Calu3 (cell line): ENCODE results near the gene ZNF205. TPM values are rescaled to one million over a fixed set of nuclear protein-coding genes. Genes with fewer than 3 reads are reported as not detected.
"Not testable (repeated sequence)": the region's sequence is repeated elsewhere in the genome, so short reads cannot be mapped to it uniquely, and the experiment has no call there.

Experiments
- BruUV-seq: library from RNA; stranded (reverse); fragments of 400-500 nt; replicated peaks from 2 replicates; lab custom pipeline; 2021; lab: Mats Ljungman, UMichigan
- CTCF ChIA-PET: fragments of 300-600 bp; sonication (Branson Sonifier 250); formaldehyde crosslinking; loops from one replicate; lab custom pipeline; 2022; ENCODE audit warnings: antibody characterized with exemption; lab: Charles Lee
- DNase-seq: peaks from one replicate; pipeline ENCODE4 v3.0.0; 2022
- H3K27ac Mint-ChIP-seq: one replicate; pipeline ENCODE4 v1.8.0; 2022; ENCODE audit warnings: mixed read lengths; ENCODE audit not compliant: unreplicated experiment
- H3K27me3 Mint-ChIP-seq: one replicate; pipeline ENCODE4 v1.8.0; 2022; ENCODE audit warnings: mixed read lengths; ENCODE audit not compliant: unreplicated experiment
- H3K36me3 Mint-ChIP-seq: one replicate; pipeline ENCODE4 v1.8.0; 2022; ENCODE audit warnings: mild to moderate bottlenecking, moderate library complexity, mixed read lengths; ENCODE audit not compliant: insufficient read depth, unreplicated experiment
- H3K4me1 Mint-ChIP-seq: one replicate; pipeline ENCODE4 v1.8.0; 2022; ENCODE audit warnings: mild to moderate bottlenecking, low read depth, mixed read lengths; ENCODE audit not compliant: unreplicated experiment
- H3K4me3 Mint-ChIP-seq: one replicate; pipeline ENCODE4 v1.8.0; 2022; ENCODE audit warnings: mild to moderate bottlenecking, low read depth, moderate library complexity, mixed read lengths; ENCODE audit not compliant: unreplicated experiment
- H3K9me3 Mint-ChIP-seq: one replicate; pipeline ENCODE4 v1.8.0; 2022; ENCODE audit warnings: low read depth, mixed read lengths; ENCODE audit not compliant: unreplicated experiment
- intact Hi-C: fragments of 100-400 bp; cut with micrococcal nuclease; formaldehyde crosslinking; loops from one replicate; pipeline ENCODE4 v1.10.0; 2022; ENCODE audit not compliant: unreplicated experiment
- total RNA-seq: library from RNA; stranded (reverse); gene quantifications from 2 replicates; pipeline ENCODE4 v1.2.3, GENCODE V29; 2022
- TF ChIP-seq, protein P1 (sequence below): fragments of 200-600 bp; IDR thresholded peaks from one replicate; pipeline ENCODE4 v1.8.0; 2022; ENCODE audit warnings: antibody characterized with exemption; ENCODE audit not compliant: unreplicated experiment

The ZNF205 gene
- total RNA-seq, 1 experiment from 2014 or later, result 17.2 TPM

GRCh38 chr16:3138823-3139426, 26.5 kb downstream of the ZNF205 start:
- H3K36me3 Mint-ChIP-seq, result peaks cover 37% of the 10 kb centered on the region
- BruUV-seq, result no TSS peak
- intact Hi-C loops, result no loop called here
- H3K9me3 Mint-ChIP-seq, result no peaks in the 10 kb centered on the region
- no peak for DNase-seq
- TF ChIP-seq, protein P1, sequence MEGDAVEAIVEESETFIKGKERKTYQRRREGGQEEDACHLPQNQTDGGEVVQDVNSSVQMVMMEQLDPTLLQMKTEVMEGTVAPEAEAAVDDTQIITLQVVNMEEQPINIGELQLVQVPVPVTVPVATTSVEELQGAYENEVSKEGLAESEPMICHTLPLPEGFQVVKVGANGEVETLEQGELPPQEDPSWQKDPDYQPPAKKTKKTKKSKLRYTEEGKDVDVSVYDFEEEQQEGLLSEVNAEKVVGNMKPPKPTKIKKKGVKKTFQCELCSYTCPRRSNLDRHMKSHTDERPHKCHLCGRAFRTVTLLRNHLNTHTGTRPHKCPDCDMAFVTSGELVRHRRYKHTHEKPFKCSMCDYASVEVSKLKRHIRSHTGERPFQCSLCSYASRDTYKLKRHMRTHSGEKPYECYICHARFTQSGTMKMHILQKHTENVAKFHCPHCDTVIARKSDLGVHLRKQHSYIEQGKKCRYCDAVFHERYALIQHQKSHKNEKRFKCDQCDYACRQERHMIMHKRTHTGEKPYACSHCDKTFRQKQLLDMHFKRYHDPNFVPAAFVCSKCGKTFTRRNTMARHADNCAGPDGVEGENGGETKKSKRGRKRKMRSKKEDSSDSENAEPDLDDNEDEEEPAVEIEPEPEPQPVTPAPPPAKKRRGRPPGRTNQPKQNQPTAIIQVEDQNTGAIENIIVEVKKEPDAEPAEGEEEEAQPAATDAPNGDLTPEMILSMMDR, result no peak
- H3K27me3 Mint-ChIP-seq, result peaks cover 7% of the 10 kb centered on the region
- H3K27ac Mint-ChIP-seq, result no peak overlapping the region
- H3K4me1 Mint-ChIP-seq, result peaks cover 8% of the 10 kb centered on the region
- H3K4me3 Mint-ChIP-seq, result no peak overlapping the region
- CTCF ChIA-PET, result interaction anchor here (2.2 kb wide), 1 partner anchor 11 kb away, joined by 5 read pairs; no protein-coding TSS in a partner anchor

- H3K4me1 Mint-ChIP-seq, H3K4me3 Mint-ChIP-seq, BruUV-seq, H3K9me3 Mint-ChIP-seq, H3K27ac Mint-ChIP-seq, intact Hi-C loops, DNase-seq: not testable (repeated sequence)
- Mint-ChIP-seq H3K36me3 (peaks cover 30% of the 10 kb centered on the region), H3K27me3 (peaks cover 14% of the 10 kb centered on the region)
- CTCF ChIA-PET, result interaction anchor here (2.2 kb wide), 1 partner anchor 10 kb away, joined by 5 read pairs; no protein-coding TSS in a partner anchor
Measured at GRCh38 chr16:3139561-3139960, 27.2 kb downstream of the ZNF205 start.

GRCh38 chr16:3140603-3141427, 28.4 kb downstream of the ZNF205 start:
- H3K4me3 Mint-ChIP-seq, result no peak overlapping the region
- H3K4me1 Mint-ChIP-seq, result peaks cover 4% of the 10 kb centered on the region
- BruUV-seq, result no TSS peak
- TF ChIP-seq, protein P1, result no peak
- H3K9me3 Mint-ChIP-seq, result no peaks in the 10 kb centered on the region
- no peak overlapping the region for H3K27ac Mint-ChIP-seq
- intact Hi-C loops, result no loop called here
- H3K36me3 Mint-ChIP-seq, result peaks cover 18% of the 10 kb centered on the region
- H3K27me3 Mint-ChIP-seq, result peaks cover 26% of the 10 kb centered on the region
- CTCF ChIA-PET, result interaction anchor here (2.2 kb wide), 1 partner anchor 9 kb away, joined by 5 read pairs; no protein-coding TSS in a partner anchor
- no peak for DNase-seq

- H3K4me1 Mint-ChIP-seq, result no peaks in the 10 kb centered on the region
- no TSS peak for BruUV-seq
- intact Hi-C loops, result no loop called here
- peaks cover 16% of the 10 kb centered on the region for H3K36me3 Mint-ChIP-seq
- peaks cover 26% of the 10 kb centered on the region for H3K27me3 Mint-ChIP-seq
- no peak overlapping the region for H3K27ac Mint-ChIP-seq
- no peaks in the 10 kb centered on the region for H3K9me3 Mint-ChIP-seq
- CTCF ChIA-PET, result no interaction called here
- H3K4me3 Mint-ChIP-seq, result no peak overlapping the region
- TF ChIP-seq, protein P1, result no peak
- DNase-seq, result no peak
Measured at GRCh38 chr16:3141781-3142311, 29.5 kb downstream of the ZNF205 start.
